ENCODE measurements around the gene PID1.

DNA sequence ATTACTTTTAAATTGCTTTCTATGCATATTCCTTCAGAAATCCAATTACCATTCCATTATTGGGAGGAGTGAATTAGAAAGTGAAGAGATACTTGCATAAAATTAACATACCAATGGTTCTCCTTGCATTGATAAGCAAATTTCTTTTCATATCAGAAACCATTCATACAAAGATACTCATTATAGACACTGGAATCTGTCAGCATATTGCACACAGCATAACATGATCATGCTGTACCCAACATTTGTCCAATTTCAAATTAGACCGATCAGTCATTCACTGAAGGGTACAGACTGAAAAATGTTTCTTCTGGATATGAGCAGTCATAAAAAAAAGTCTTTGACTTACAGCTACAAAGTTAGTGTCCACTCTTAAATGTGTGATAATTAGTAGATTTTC lies 175.6 kb downstream of the PID1 start:
- TF ChIP-seq, protein P1, sequence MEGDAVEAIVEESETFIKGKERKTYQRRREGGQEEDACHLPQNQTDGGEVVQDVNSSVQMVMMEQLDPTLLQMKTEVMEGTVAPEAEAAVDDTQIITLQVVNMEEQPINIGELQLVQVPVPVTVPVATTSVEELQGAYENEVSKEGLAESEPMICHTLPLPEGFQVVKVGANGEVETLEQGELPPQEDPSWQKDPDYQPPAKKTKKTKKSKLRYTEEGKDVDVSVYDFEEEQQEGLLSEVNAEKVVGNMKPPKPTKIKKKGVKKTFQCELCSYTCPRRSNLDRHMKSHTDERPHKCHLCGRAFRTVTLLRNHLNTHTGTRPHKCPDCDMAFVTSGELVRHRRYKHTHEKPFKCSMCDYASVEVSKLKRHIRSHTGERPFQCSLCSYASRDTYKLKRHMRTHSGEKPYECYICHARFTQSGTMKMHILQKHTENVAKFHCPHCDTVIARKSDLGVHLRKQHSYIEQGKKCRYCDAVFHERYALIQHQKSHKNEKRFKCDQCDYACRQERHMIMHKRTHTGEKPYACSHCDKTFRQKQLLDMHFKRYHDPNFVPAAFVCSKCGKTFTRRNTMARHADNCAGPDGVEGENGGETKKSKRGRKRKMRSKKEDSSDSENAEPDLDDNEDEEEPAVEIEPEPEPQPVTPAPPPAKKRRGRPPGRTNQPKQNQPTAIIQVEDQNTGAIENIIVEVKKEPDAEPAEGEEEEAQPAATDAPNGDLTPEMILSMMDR (IDR thresholded peaks at IDR 0.05) = no peak
- TF ChIP-seq POLR2AphosphoS5 (IDR thresholded peaks at IDR 0.05; ENCODE audit: low read depth, low read length) (no peak), SIN3A (IDR thresholded peaks at IDR 0.05; ENCODE audit: borderline replicate concordance, insufficient read depth, low read depth, low read length) (no peak), REST (IDR thresholded peaks at IDR 0.05; ENCODE audit: insufficient read depth in 1 of 2, low read depth in 2 of 2, low read length in 1 of 2) (no peak), TCF7L2 (IDR thresholded peaks at IDR 0.05; ENCODE audit: low read depth, low read length) (no peak)

Data from Panc1 (cell line).